Smooth muscle cell (in vitro differentiated cells): ENCODE measurements around the gene LEMD1. TPM values are rescaled to one million over a fixed set of nuclear protein-coding genes. Genes with fewer than 3 reads are reported as not detected.

Experiments
- DNase-seq: peaks from one replicate; lab custom pipeline; 2025; ENCODE audit not compliant: unreplicated experiment; lab: John Stamatoyannopoulos, UW
- H2AFZ ChIP-seq: fragments of 200-600 bp; sonication (generic); 2 replicates; pipeline ENCODE4 v1.6.0; 2016; ENCODE audit warnings: antibody characterized with exemption, low read depth, mild to moderate bottlenecking
- H3F3A ChIP-seq: fragments of 200-600 bp; sonication (generic); 2 replicates; pipeline ENCODE4 v1.6.0; 2017; ENCODE audit warnings: antibody characterized with exemption, low read depth
- H3K27ac ChIP-seq: fragments of 200-600 bp; sonication (generic); 2 replicates; pipeline ENCODE4 v1.5.1; 2016; ENCODE audit warnings: low read depth, mild to moderate bottlenecking
- H3K27me3 ChIP-seq: fragments of 200-600 bp; sonication (generic); 2 replicates; pipeline ENCODE4 v1.6.1; 2016; ENCODE audit warnings: low read depth, mild to moderate bottlenecking
- H3K36me3 ChIP-seq: fragments of 200-600 bp; sonication (generic); 2 replicates; pipeline ENCODE4 v1.5.1; 2016; ENCODE audit warnings: low read depth
- H3K4me1 ChIP-seq: fragments of 200-600 bp; sonication (generic); 2 replicates; pipeline ENCODE4 v1.5.1; 2016; ENCODE audit warnings: low read depth
- H3K4me2 ChIP-seq: fragments of 200-600 bp; sonication (generic); 2 replicates; pipeline ENCODE4 v1.6.0; 2016; ENCODE audit warnings: mild to moderate bottlenecking
- H3K4me3 ChIP-seq: fragments of 200-600 bp; sonication (generic); 2 replicates; pipeline ENCODE4 v1.5.1; 2016; ENCODE audit warnings: mild to moderate bottlenecking
- H3K79me2 ChIP-seq: fragments of 200-600 bp; sonication (generic); 2 replicates; pipeline ENCODE4 v1.6.0; 2016; ENCODE audit warnings: low read depth, mild to moderate bottlenecking
- H3K9ac ChIP-seq: fragments of 200-600 bp; sonication (generic); 2 replicates; pipeline ENCODE4 v1.6.0; 2016; ENCODE audit warnings: low read depth
- H3K9me3 ChIP-seq: fragments of 200-600 bp; sonication (generic); replicated peaks from 2 replicates; pipeline ENCODE4 v1.5.1; 2016; ENCODE audit warnings: low read depth
- H4K20me1 ChIP-seq: fragments of 200-600 bp; sonication (generic); 2 replicates; pipeline ENCODE4 v1.6.0; 2016; ENCODE audit warnings: low read depth
- WGBS: methylation state at CpG from one replicate; pipeline ENCODE4 v1.1.7; 2016; ENCODE audit warnings: low lambda C conversion rate; 5-methylcytosine and 5-hydroxymethylcytosine counted together
- polyA plus RNA-seq: library from polyadenylated mRNA; unstranded; fragments of >200 nt; fragmentation: Nextera tagmentation; extraction: Ambion mirVana; gene quantifications from 2 replicates; pipeline ENCODE4 v1.2.1, GENCODE V29; 2016
- total RNA-seq: library from RNA; depleted of rRNA; stranded (reverse); fragments of >200 nt; gene quantifications from 2 replicates; pipeline ENCODE4 v1.2.3, GENCODE V29; 2014
- TF ChIP-seq, protein P1 (sequence below): fragments of 200-600 bp; sonication (generic); IDR thresholded peaks from 2 replicates; pipeline ENCODE4 v1.5.1; 2017; ENCODE audit warnings: borderline replicate concordance, mild to moderate bottlenecking, antibody characterized with exemption; ENCODE audit not compliant: insufficient read depth, poor library complexity, severe bottlenecking

Gene LEMD1
- total and polyA plus RNA-seq, 2 experiments from 2014 or later = 5.8 to 8.0 TPM

DNA sequence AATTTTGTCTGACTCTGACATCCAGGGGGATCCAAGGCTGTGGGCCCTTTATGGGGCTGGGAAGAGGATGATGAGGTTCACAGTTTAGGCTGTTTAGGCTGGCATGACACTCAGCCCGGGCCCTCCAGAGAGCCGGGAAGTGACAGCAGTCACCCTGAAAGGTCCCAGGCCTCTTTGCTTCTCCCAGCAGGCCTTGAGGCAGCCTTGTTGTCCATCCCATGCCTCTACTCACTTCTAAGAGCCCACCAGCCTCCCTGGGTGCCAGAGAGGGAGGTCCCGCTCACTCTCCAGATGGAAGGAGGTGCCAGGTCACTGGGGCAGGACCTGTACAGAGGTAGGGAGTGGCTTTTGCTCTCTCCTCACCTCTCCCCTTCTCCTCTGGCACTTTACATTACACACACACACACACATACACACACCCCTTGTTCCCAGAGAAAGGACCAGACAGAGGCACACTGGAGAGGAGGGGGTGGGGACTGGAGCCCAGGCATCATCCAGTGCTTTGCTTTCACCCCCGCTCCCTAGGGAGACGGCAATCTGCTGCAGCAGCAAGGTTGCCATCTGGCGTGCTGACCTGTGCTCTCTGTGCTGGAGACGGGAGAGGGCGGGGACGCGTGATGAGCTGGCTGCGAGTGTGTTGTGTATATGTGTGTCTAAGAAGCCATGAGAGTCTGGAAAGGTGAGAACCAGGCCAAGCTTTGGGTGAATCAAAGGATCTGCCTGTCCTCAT is 69.7 kb downstream of the LEMD1 start:
- Histone ChIP-seq H3F3A (no peaks in the 10 kb centered on the region), H3K27me3 (no peaks in the 10 kb centered on the region), H3K36me3 (no peaks in the 10 kb centered on the region), H3K79me2 (no peaks in the 10 kb centered on the region), H2AFZ (no peak overlapping the region), H3K27ac (no peak overlapping the region), H3K9ac (no peak overlapping the region), H3K9me3 (no peaks in the 10 kb centered on the region), H3K4me2 (no peak overlapping the region), H3K4me3 (no peak overlapping the region), H3K4me1 (peaks cover 42% of the 10 kb centered on the region), H4K20me1 (no peaks in the 10 kb centered on the region)
- 71% methylated on average over 11 of the region's 11 CpGs for whole genome bisulfite sequencing
- TF ChIP-seq, protein P1, sequence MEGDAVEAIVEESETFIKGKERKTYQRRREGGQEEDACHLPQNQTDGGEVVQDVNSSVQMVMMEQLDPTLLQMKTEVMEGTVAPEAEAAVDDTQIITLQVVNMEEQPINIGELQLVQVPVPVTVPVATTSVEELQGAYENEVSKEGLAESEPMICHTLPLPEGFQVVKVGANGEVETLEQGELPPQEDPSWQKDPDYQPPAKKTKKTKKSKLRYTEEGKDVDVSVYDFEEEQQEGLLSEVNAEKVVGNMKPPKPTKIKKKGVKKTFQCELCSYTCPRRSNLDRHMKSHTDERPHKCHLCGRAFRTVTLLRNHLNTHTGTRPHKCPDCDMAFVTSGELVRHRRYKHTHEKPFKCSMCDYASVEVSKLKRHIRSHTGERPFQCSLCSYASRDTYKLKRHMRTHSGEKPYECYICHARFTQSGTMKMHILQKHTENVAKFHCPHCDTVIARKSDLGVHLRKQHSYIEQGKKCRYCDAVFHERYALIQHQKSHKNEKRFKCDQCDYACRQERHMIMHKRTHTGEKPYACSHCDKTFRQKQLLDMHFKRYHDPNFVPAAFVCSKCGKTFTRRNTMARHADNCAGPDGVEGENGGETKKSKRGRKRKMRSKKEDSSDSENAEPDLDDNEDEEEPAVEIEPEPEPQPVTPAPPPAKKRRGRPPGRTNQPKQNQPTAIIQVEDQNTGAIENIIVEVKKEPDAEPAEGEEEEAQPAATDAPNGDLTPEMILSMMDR = no peak
- no peak for DNase-seq

DNA sequence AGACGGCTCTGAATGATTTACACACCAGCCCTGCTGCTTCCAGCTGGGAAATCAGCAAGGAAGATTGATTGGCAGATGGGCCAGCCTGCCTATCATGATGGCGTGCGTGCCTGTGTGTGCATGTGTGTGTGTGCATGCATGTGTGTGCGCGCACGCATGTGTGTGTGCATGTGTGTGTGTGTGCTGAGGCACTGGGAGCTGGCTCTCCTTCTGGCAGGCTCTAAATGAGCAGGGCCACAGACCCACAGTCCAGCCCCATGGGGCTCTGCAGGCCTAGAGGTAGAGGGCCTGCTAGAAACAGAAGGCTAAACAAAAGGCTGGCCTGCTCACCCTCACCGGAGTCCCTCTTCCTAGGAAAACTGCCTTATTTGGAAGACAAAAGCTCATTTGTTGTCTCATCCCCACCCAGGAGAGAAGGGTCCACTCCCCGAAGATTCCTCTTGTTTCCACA is 71.1 kb downstream of the LEMD1 start:
- TF ChIP-seq, protein P1 = no peak
- Histone ChIP-seq H3K27me3 (peaks cover 5% of the 10 kb centered on the region), H3K4me3 (no peak overlapping the region), H3K4me1 (peaks cover 31% of the 10 kb centered on the region), H3F3A (no peaks in the 10 kb centered on the region), H3K9me3 (no peaks in the 10 kb centered on the region), H3K27ac (no peak overlapping the region), H3K9ac (no peak overlapping the region), H3K36me3 (no peaks in the 10 kb centered on the region), H2AFZ (no peak overlapping the region), H3K4me2 (no peak overlapping the region), H3K79me2 (no peaks in the 10 kb centered on the region), H4K20me1 (no peaks in the 10 kb centered on the region)
- WGBS = 69% methylated on average over 8 of the region's 8 CpGs
- DNase-seq = no peak

DNA sequence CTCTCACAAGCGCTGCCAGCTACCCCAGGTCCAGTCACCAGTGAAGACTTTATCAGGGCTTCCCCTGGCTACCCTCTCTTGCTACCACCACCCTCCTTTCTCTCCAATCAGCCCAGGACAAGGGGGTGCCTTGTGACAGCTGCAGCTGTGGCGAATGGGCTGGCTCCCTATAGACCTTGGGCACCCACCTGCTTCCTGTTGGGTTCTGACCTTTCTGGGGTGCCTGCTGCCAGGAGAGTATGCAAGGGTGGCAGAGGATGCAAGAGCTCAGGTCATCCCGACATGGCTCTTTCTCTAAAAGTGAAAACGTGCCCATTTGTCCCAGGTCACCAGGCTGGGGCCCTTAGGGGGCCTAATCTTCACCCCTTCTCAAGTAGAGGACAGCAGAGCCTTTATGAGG is 71.7 kb downstream of the LEMD1 start:
- Histone ChIP-seq H3K9ac (no peak overlapping the region), H3K27ac (no peak overlapping the region), H3K4me3 (no peak overlapping the region), H3K27me3 (peaks cover 8% of the 10 kb centered on the region), H4K20me1 (no peaks in the 10 kb centered on the region), H3F3A (no peaks in the 10 kb centered on the region), H3K9me3 (no peaks in the 10 kb centered on the region), H3K4me2 (no peak overlapping the region), H3K36me3 (no peaks in the 10 kb centered on the region), H3K79me2 (no peaks in the 10 kb centered on the region), H3K4me1 (peaks cover 31% of the 10 kb centered on the region), H2AFZ (no peak overlapping the region)
- WGBS = 85% methylated on average over 4 of the region's 4 CpGs
- DNase-seq = no peak
- TF ChIP-seq, protein P1 = no peak
